GM23248 (cell line): ENCODE data around the gene ALOXE3. TPM values are rescaled to one million over a fixed set of nuclear protein-coding genes. Genes with fewer than 3 reads are reported as not detected.

ENCODE experiments used
- DNase-seq: peaks from one replicate; pipeline ENCODE4 v3.0.0-alpha.2; 2015
- H2AFZ ChIP-seq: fragments of 200-600 bp; sonication (generic); 2 replicates; pipeline ENCODE4 v1.6.1; 2016; ENCODE audit warnings: antibody characterized with exemption
- H3F3A ChIP-seq: fragments of 200-600 bp; sonication (generic); 2 replicates; pipeline ENCODE4 v1.6.1; 2016; ENCODE audit warnings: mild to moderate bottlenecking, antibody characterized with exemption, mixed run types; ENCODE audit not compliant: insufficient read depth
- H3K27ac ChIP-seq: fragments of 200-600 bp; sonication (generic); 2 replicates; pipeline ENCODE4 v1.5.1; 2016; ENCODE audit warnings: mild to moderate bottlenecking
- H3K27me3 ChIP-seq: fragments of 200-600 bp; sonication (generic); replicated peaks from 2 replicates; pipeline ENCODE4 v1.6.1; 2016; ENCODE audit warnings: mild to moderate bottlenecking; ENCODE audit not compliant: insufficient read depth
- H3K36me3 ChIP-seq: fragments of 200-600 bp; sonication (generic); 2 replicates; pipeline ENCODE4 v1.6.1; 2016; ENCODE audit warnings: low read depth, mild to moderate bottlenecking
- H3K4me1 ChIP-seq: fragments of 200-600 bp; sonication (generic); 2 replicates; pipeline ENCODE4 v1.6.1; 2016; ENCODE audit warnings: mild to moderate bottlenecking; ENCODE audit not compliant: insufficient read depth
- H3K4me2 ChIP-seq: fragments of 200-600 bp; sonication (generic); one replicate; pipeline ENCODE4 v1.6.1; 2016; ENCODE audit warnings: mild to moderate bottlenecking; ENCODE audit not compliant: unreplicated experiment
- H3K4me3 ChIP-seq: fragments of 200-600 bp; sonication (generic); 2 replicates; pipeline ENCODE4 v1.5.1; 2016; ENCODE audit warnings: mild to moderate bottlenecking
- H3K79me2 ChIP-seq: fragments of 200-600 bp; sonication (generic); 2 replicates; pipeline ENCODE4 v1.6.1; 2016; ENCODE audit warnings: mild to moderate bottlenecking; ENCODE audit not compliant: insufficient read depth
- H3K9ac ChIP-seq: fragments of 200-600 bp; sonication (generic); 2 replicates; pipeline ENCODE4 v1.6.1; 2016; ENCODE audit warnings: mild to moderate bottlenecking
- H3K9me2 ChIP-seq: fragments of 200-600 bp; sonication (generic); 2 replicates; pipeline ENCODE4 v1.6.1; 2016; ENCODE audit warnings: mixed run types, mild to moderate bottlenecking, moderate library complexity; ENCODE audit not compliant: insufficient read depth
- H3K9me3 ChIP-seq: fragments of 200-600 bp; sonication (generic); one replicate; pipeline ENCODE4 v1.6.1; 2017; ENCODE audit warnings: low read depth
- H4K20me1 ChIP-seq: fragments of 200-600 bp; sonication (generic); 2 replicates; pipeline ENCODE4 v1.6.0; 2016; ENCODE audit not compliant: insufficient read depth
- EZH2 ChIP-seq: fragments of 200-600 bp; sonication (generic); IDR thresholded peaks from 2 replicates; pipeline ENCODE4 v1.6.1; 2018; ENCODE audit warnings: antibody characterized with exemption, mild to moderate bottlenecking; ENCODE audit not compliant: insufficient read depth, poor library complexity, severe bottlenecking
- EZH2phosphoT487 ChIP-seq: fragments of 200-600 bp; sonication (generic); IDR thresholded peaks from 2 replicates; pipeline ENCODE4 v1.6.1; 2018; ENCODE audit warnings: antibody characterized with exemption, moderate library complexity, mild to moderate bottlenecking, low read depth; ENCODE audit not compliant: insufficient read depth
- WGBS, 2 experiments: methylation state at CpG; one replicate each; pipeline ENCODE4 v1.1.6; 2015 to 2017; ENCODE audit warnings: low lambda C conversion rate in 2 of 2, low coverage in 1 of 2; ENCODE audit errors: missing lambda C conversion rate in 2 of 2; 5-methylcytosine and 5-hydroxymethylcytosine counted together
- in situ Hi-C: fragments of 300-500 bp; cut with MboI; formaldehyde crosslinking; loops from 2 replicates; pipeline ENCODE4 v1.15.0; 2020
- polyA plus RNA-seq: library from polyadenylated mRNA; unstranded; fragments of >200 nt; fragmentation: Nextera tagmentation; extraction: Ambion mirVana; gene quantifications from 2 replicates; pipeline ENCODE4 v1.2.1, GENCODE V29; 2016
- total RNA-seq: library from RNA; depleted of rRNA; stranded (reverse); fragments of >200 nt; shearing (Covaris generic); gene quantifications from 2 replicates; pipeline ENCODE4 v1.2.3, GENCODE V29; 2014

Gene ALOXE3
- total and polyA plus RNA-seq, 2 experiments from 2014 or later, result under 0.01 to 0.11 TPM

DNA sequence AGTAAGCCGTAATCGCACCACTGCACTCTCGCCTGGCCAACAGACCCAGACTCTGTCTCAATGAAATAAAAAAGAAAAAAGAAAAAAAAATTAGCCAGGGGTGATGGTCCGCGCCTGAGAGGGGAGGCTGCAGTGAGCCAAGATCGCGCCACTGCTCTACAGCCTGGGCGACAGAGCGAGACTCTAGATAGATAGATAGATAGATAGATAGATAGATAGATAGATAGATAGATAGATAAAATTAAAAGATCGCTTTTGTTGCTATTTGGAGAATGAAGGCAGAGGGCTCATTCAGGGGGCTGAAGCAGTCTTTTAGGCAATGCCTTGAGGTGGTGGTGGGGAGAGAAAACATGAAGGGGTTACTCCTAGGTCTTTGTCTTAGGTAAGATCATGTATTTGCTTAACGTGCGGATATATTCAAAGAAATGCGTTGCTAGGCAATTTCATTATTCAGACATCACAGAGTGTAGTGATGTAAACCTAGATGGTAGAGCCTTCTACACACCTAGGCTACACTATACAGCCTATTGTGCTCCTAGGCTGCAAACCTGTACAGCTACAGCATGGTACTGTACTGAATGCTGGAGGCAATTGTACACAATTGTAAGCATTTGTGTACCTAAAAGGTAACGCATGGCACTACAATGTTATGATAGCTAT is 9.9 kb upstream of the ALOXE3 start:
- Histone ChIP-seq H3K4me1 (peaks cover 19% of the 10 kb centered on the region), H3K9me3 (no peaks in the 10 kb centered on the region), H3K4me2 (no peak overlapping the region), H3K79me2 (no peaks in the 10 kb centered on the region), H3K9me2 (no peaks in the 10 kb centered on the region), H3K36me3 (no peaks in the 10 kb centered on the region), H3F3A (peaks cover 14% of the 10 kb centered on the region), H3K27me3 (no peaks in the 10 kb centered on the region), H3K9ac (no peak overlapping the region), H2AFZ (no peak overlapping the region), H3K27ac (no peak overlapping the region), H3K4me3 (no peak overlapping the region), H4K20me1 (no peaks in the 10 kb centered on the region)
- 94 to 95% methylated on average over 14 of the region's 14 CpGs for WGBS, 2 experiments
- TF ChIP-seq EZH2 (no peak), EZH2phosphoT487 (no peak)
- DNase-seq, result no peak
- in situ Hi-C loops, result no loop called here

DNA sequence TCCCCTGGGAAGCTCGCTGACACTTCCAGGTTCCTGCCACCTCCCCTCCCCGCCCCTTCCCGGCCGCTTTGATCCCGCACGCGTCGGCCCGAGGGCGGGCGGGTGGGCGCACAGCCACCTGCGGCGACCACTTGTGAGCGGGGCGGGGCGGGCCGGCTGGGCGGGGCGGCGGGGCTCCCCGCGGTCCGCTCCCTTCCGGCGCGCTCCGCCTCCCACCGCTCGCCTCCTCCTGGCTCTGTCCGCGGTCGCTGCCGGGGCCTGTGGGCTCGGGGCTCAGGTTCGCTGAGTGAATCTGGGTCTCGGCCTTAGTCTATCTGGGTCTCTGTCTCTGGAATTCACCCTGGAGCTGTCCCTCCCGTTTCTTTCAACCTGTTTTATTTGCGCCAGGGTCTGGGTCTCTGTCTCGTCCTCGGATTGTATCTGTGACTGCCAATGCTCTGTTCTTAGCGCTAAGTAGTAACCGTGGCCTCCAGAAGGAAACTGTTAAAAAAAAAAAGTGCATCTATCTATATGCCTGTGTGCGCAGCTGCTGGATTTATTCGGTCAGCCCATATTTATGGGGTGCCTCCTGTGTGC is 8.3 kb upstream of the ALOXE3 start:
- H3K27ac ChIP-seq, result peak overlapping the region; percentile 3; the same call in 1 of the 2 replicates
- peak overlapping the region; percentile 75 for H3K4me3 ChIP-seq
- peak; percentile 67 for DNase-seq
- TF ChIP-seq EZH2 (no peak), EZH2phosphoT487 (no peak)
- no peaks in the 10 kb centered on the region for H3K79me2 ChIP-seq
- peaks cover 19% of the 10 kb centered on the region for H3K4me1 ChIP-seq
- H3K4me2 ChIP-seq, result peak overlapping the region; percentile 96
- H3K9ac ChIP-seq, result peak overlapping the region; percentile 60
- no peaks in the 10 kb centered on the region for H3K9me2 ChIP-seq
- no peaks in the 10 kb centered on the region for H4K20me1 ChIP-seq
- H3K36me3 ChIP-seq, result no peaks in the 10 kb centered on the region
- no peaks in the 10 kb centered on the region for H3K27me3 ChIP-seq
- H3K9me3 ChIP-seq, result no peaks in the 10 kb centered on the region
- peak overlapping the region; percentile 93 for H2AFZ ChIP-seq
- in situ Hi-C loops, result no loop called here
- H3F3A ChIP-seq, result peaks cover 14% of the 10 kb centered on the region
- WGBS, 2 experiments, result 1 to 2% methylated on average over 11 to 18 of the region's 45 CpGs

DNA sequence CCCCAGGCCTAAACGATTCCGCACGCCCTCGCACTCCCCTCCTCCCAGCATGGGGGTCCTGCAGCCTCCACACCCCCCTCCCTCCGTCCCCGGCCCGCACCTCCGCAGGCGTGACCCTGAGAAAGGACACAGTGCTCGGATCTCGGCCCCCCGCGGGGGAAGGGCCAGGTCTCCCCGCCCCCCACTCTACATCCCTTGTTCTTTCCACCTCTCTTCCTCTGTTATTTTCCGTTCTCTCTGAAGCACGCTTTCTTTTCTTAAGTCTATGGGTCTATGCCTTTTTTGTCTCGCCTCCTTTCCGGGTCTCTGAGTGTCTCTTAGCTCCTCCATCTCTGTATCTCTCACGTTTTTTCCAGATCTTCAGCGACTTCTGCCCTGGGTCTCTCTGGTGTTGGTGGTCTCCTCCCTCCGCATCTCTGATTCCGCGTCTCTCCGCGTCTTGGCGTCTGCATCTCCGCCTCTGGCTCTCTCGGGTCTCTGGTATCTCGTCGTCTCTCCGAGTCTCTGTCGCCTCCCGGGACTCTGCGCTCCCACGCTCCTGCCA is 7.7 kb upstream of the ALOXE3 start:
- H4K20me1 ChIP-seq, result no peaks in the 10 kb centered on the region
- no peaks in the 10 kb centered on the region for H3K79me2 ChIP-seq
- H3K36me3 ChIP-seq, result no peaks in the 10 kb centered on the region
- in situ Hi-C loops, result no loop called here
- H3K27me3 ChIP-seq, result no peaks in the 10 kb centered on the region
- H3K4me1 ChIP-seq, result peaks cover 20% of the 10 kb centered on the region
- H2AFZ ChIP-seq, result peak overlapping the region; percentile 93
- peak overlapping the region; percentile 60 for H3K9ac ChIP-seq
- no peaks in the 10 kb centered on the region for H3K9me2 ChIP-seq
- TF ChIP-seq EZH2, result no peak
- TF ChIP-seq EZH2phosphoT487, result no peak
- H3K4me2 ChIP-seq, result peak overlapping the region; percentile 96
- H3F3A ChIP-seq, result peaks cover 14% of the 10 kb centered on the region
- no peak for DNase-seq
- peak overlapping the region; percentile 75 for H3K4me3 ChIP-seq
- no peaks in the 10 kb centered on the region for H3K9me3 ChIP-seq
- no peak overlapping the region for H3K27ac ChIP-seq
- 0 to 1% methylated on average over 22 to 35 of the region's 35 CpGs for WGBS, 2 experiments

DNA sequence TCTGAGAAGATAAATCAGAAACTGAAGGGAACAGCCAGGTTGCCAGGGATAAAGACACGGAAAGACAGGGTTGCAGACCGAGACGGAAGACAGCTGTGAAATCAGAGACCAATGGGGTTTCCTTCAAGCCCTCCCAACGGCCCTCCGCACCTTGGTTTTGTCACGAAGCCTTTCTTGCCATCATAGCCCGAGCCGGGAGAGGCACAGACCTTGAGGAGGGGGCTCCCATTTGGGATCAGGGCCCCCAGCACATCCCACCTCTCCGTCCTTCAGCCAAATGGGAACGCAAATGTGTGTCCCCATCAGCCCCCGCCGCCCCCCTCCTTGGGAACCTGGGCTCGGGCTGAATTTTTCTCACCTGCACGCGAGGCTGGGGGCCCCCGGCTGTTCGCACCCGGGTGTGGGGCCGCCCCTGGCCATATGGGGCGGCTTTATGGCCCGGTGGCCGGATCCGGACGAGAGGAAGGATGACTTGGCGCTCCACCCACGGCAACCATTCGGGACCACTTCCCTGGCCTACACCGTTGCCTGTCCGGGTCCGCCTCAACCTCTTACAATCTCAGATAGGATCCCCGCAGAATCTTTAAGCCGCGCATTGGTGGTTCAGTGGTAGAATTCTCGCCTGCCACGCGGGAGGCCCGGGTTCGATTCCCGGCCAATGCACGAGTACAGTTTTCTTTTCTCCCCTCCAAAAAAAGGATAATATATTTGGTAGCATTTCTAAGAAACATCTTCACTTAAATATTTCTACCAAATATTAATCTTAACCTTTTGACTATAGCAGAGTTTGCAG is 7.0 kb upstream of the ALOXE3 start:
- peak overlapping the region; percentile 93 for H2AFZ ChIP-seq

More for the DNA sequence above, 7.0 kb upstream of the ALOXE3 start:
- peak; percentile 66 for DNase-seq
- H3K79me2 ChIP-seq, result no peaks in the 10 kb centered on the region
- WGBS, 2 experiments, result 4% methylated on average over 36 to 39 of the region's 40 CpGs
- TF ChIP-seq EZH2phosphoT487, result no peak
- TF ChIP-seq EZH2, result no peak
- H3F3A ChIP-seq, result peaks cover 14% of the 10 kb centered on the region
- peak overlapping the region; percentile 75 for H3K4me3 ChIP-seq
- no peaks in the 10 kb centered on the region for H3K36me3 ChIP-seq
- no peaks in the 10 kb centered on the region for H3K9me2 ChIP-seq
- H4K20me1 ChIP-seq, result no peaks in the 10 kb centered on the region
- H3K4me1 ChIP-seq, result peaks cover 22% of the 10 kb centered on the region
- peak overlapping the region; percentile 96 for H3K4me2 ChIP-seq
- no peaks in the 10 kb centered on the region for H3K27me3 ChIP-seq
- in situ Hi-C loops, result no loop called here
- H3K9ac ChIP-seq, result peak overlapping the region; percentile 60
- H3K9me3 ChIP-seq, result no peaks in the 10 kb centered on the region
- no peak overlapping the region for H3K27ac ChIP-seq
